ENCODE measurements around the gene GMPR2. TPM values are rescaled to one million over a fixed set of nuclear protein-coding genes. Genes with fewer than 3 reads are reported as not detected.

The GMPR2 gene
- total RNA-seq, 3 donors from 2014 or later: 59.3 to 74.6 (median 66.1) TPM

DNA sequence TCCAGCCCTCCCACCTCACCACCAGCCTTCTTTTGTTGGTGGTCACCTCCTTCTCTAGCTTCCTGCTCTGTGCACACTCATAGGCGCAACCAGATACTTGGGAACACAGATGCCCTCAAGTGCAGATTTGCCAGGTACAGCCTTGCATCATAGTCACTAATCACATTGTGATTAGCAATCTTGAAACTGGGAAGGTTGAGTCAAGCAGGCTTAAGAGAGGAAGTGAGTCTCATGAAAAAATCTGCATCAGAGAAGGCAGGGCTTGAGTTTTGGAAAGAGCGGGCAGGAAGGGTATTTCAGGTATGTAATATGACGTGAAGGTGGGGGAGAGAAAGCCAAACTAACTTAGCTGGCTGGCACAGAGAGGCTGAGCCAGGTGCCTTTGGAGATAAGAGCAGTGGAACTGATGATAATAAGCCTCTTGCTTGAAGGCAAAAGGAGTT is 41.4 kb downstream of the GMPR2 start:
- no peak for DNase-seq (ENCODE audit: low spot score in 2 of 2)
- TF ChIP-seq POLR2A (IDR thresholded peaks at IDR 0.05): no peak
- no peak for TF ChIP-seq POLR2AphosphoS5 (IDR thresholded peaks at IDR 0.05)
- TF ChIP-seq, protein P1, sequence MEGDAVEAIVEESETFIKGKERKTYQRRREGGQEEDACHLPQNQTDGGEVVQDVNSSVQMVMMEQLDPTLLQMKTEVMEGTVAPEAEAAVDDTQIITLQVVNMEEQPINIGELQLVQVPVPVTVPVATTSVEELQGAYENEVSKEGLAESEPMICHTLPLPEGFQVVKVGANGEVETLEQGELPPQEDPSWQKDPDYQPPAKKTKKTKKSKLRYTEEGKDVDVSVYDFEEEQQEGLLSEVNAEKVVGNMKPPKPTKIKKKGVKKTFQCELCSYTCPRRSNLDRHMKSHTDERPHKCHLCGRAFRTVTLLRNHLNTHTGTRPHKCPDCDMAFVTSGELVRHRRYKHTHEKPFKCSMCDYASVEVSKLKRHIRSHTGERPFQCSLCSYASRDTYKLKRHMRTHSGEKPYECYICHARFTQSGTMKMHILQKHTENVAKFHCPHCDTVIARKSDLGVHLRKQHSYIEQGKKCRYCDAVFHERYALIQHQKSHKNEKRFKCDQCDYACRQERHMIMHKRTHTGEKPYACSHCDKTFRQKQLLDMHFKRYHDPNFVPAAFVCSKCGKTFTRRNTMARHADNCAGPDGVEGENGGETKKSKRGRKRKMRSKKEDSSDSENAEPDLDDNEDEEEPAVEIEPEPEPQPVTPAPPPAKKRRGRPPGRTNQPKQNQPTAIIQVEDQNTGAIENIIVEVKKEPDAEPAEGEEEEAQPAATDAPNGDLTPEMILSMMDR (IDR thresholded peaks at IDR 0.05): no peak
- Histone ChIP-seq H3K4me1 (no peaks in the 10 kb centered on the region), H3K36me3 (no peaks in the 10 kb centered on the region), H3K9me3 (no peaks in the 10 kb centered on the region), H3K4me3 (no peak overlapping the region), H3K27ac (no peak overlapping the region), H3K27me3 (no peaks in the 10 kb centered on the region)
- intact Hi-C loops (cut with DNase I; ENCODE audit: low total_unique reads): no loop called here

DNA sequence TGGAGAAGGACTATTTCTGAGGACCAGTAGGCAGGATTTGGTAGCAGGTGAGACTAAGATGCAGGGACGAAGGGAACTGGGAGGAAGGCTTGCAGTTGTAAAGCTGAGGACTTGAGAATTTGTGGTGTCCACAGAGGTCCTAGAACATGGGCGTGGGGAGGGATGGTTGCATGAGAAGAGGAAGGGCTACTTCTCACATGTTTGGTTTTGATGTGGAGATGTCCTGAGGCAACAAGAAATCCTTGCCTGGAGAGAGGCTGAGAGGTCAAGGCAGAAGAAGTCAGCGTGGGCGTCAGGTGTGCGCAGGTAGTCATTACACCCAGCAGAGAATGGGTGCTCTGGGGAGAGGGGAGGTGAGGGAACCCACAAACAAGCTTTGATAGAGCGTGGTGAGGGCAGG is 44.3 kb downstream of the GMPR2 start:
- Histone ChIP-seq H3K27ac (no peak overlapping the region), H3K4me1 (no peaks in the 10 kb centered on the region), H3K36me3 (no peaks in the 10 kb centered on the region), H3K4me3 (no peak overlapping the region), H3K27me3 (no peaks in the 10 kb centered on the region), H3K9me3 (no peaks in the 10 kb centered on the region)
- no peak for DNase-seq (ENCODE audit: low spot score in 2 of 2)
- TF ChIP-seq, protein P1 (IDR thresholded peaks at IDR 0.05): no peak
- no peak for TF ChIP-seq POLR2A (IDR thresholded peaks at IDR 0.05)
- TF ChIP-seq POLR2AphosphoS5 (IDR thresholded peaks at IDR 0.05): no peak
- intact Hi-C loops (cut with DNase I; ENCODE audit: low total_unique reads): no loop called here

DNA sequence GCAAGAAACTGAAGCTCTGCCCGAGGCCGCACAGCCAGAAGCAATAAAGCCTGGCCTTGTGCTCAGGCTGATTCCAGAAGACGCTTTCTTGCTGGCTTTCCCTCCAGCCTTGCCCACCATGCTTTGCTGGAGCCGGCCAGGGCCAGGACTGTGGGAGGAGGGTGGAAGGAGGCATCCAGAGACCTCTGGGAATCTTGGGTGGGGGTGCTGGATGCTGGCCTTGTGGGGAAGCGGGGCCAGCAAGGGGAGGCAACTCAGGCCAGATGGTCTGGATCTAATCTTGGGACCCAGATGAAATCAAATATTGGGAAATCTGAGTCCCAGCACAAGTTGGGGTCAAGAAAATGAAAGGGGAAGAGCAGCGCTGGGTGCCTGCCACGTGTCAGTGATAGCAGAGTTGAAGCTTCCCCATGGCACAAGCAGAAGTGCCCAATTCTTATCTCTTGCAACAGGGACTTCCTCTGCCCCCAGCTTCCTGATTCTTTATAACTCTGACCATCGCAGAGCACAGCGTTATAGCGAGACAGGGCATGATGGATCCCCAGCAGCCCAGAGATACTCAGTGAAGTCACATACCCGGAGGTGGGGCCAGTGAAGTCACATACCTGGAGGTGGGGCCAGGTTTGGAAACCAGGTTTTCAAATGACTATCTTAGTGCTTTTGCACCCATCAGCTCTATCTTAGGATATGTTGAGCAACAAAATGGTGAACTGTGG is 45.0 kb downstream of the GMPR2 start:
- intact Hi-C loops (cut with DNase I; ENCODE audit: low total_unique reads): no loop called here
- Histone ChIP-seq H3K36me3 (no peaks in the 10 kb centered on the region), H3K4me3 (no peak overlapping the region), H3K27ac (peak overlapping the region in 1 of 2 donors; percentile 13), H3K4me1 (no peaks in the 10 kb centered on the region), H3K9me3 (no peaks in the 10 kb centered on the region), H3K27me3 (no peaks in the 10 kb centered on the region)
- TF ChIP-seq, protein P1 (IDR thresholded peaks at IDR 0.05): no peak
- TF ChIP-seq POLR2AphosphoS5 (IDR thresholded peaks at IDR 0.05): no peak
- no peak for DNase-seq (ENCODE audit: low spot score in 2 of 2)

DNA sequence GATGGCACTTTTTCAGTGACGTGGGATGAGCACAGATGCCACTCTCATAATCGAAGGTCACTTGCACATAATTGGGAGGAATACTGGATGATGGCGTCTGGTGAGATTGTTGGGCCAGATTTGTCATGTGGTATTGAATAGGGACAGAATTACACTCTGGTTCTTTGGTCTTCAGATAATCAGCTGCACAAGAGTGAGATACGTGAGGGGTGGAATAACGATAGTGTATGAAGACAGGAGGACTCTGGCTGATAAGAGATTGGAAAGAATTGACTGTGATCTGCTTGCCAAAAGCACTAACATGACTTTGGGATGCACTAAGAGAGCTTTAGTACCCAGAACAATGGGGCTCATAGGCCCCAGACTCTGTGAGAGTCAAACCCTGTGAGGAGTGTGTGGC is 45.7 kb downstream of the GMPR2 start:
- Histone ChIP-seq H3K4me3 (no peak overlapping the region), H3K27me3 (no peaks in the 10 kb centered on the region), H3K4me1 (no peaks in the 10 kb centered on the region), H3K36me3 (no peaks in the 10 kb centered on the region), H3K9me3 (no peaks in the 10 kb centered on the region), H3K27ac (no peak overlapping the region)
- intact Hi-C loops (cut with DNase I; ENCODE audit: low total_unique reads): no loop called here
- DNase-seq (ENCODE audit: low spot score in 2 of 2): no peak
- TF ChIP-seq POLR2A (IDR thresholded peaks at IDR 0.05) (no peak), POLR2AphosphoS5 (IDR thresholded peaks at IDR 0.05) (no peak)
- TF ChIP-seq, protein P1 (IDR thresholded peaks at IDR 0.05): no peak

- TF ChIP-seq, protein P1 (IDR thresholded peaks at IDR 0.05): no peak
- no peak for TF ChIP-seq POLR2AphosphoS5 (IDR thresholded peaks at IDR 0.05)
- TF ChIP-seq POLR2A (IDR thresholded peaks at IDR 0.05): no peak
- intact Hi-C loops (cut with DNase I; ENCODE audit: low total_unique reads): no loop called here
- peak overlapping the region in 1 of 2 donors; percentile 38 for H3K27ac ChIP-seq
Observed at GRCh38 chr14:24279301-24280186, 46.8 kb downstream of the GMPR2 start.

More at GRCh38 chr14:24279301-24280186, 46.8 kb downstream of the GMPR2 start:
- no peaks in the 10 kb centered on the region for H3K36me3 ChIP-seq
- no peak for DNase-seq (ENCODE audit: low spot score in 2 of 2)
- no peak overlapping the region for H3K4me3 ChIP-seq
- H3K9me3 ChIP-seq: no peaks in the 10 kb centered on the region
- H3K27me3 ChIP-seq: no peaks in the 10 kb centered on the region
- H3K4me1 ChIP-seq: no peaks in the 10 kb centered on the region

All from breast epithelium (tissue), 4 donors.